GM13976 (cell line): Measurements from ENCODE around the gene CLCNKA.
A peak's percentile ranks its signal among the peaks of the same experiment; 100 is the strongest.

ENCODE experiments used
- DNase-seq: peaks from one replicate; pipeline ENCODE4 v3.0.0; 2012; ENCODE audit warnings: low spot score
- in situ Hi-C: fragments of 300-500 bp; cut with MboI; formaldehyde crosslinking; loops from one replicate; pipeline ENCODE4 v1.12.0; 2022; ENCODE audit warnings: low sequenced_read_pairs, mixed read lengths, inconsistent platforms; ENCODE audit not compliant: unreplicated experiment
- TF ChIP-seq, protein P1 (sequence below): IDR thresholded peaks from 2 replicates; pipeline ENCODE4 v1.5.1; 2012; ENCODE audit warnings: borderline replicate concordance, mild to moderate bottlenecking; ENCODE audit not compliant: insufficient read depth; ENCODE audit errors: extremely low read depth, missing control alignments, control extremely low read depth

Gene CLCNKA

GRCh38 chr1:16077406-16078245 is 55.8 kb downstream of the CLCNKA start:
- in situ Hi-C loops: loop anchor here (25.0 kb wide), 1 partner anchor 285 kb away; the partner anchor contains the start of genes FBXO42 and SZRD1
- TF ChIP-seq, protein P1, sequence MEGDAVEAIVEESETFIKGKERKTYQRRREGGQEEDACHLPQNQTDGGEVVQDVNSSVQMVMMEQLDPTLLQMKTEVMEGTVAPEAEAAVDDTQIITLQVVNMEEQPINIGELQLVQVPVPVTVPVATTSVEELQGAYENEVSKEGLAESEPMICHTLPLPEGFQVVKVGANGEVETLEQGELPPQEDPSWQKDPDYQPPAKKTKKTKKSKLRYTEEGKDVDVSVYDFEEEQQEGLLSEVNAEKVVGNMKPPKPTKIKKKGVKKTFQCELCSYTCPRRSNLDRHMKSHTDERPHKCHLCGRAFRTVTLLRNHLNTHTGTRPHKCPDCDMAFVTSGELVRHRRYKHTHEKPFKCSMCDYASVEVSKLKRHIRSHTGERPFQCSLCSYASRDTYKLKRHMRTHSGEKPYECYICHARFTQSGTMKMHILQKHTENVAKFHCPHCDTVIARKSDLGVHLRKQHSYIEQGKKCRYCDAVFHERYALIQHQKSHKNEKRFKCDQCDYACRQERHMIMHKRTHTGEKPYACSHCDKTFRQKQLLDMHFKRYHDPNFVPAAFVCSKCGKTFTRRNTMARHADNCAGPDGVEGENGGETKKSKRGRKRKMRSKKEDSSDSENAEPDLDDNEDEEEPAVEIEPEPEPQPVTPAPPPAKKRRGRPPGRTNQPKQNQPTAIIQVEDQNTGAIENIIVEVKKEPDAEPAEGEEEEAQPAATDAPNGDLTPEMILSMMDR: no peak
- DNase-seq: no peak

- DNase-seq: peak; percentile 87
- TF ChIP-seq, protein P1: peak; percentile 83
- in situ Hi-C loops: loop anchor here (25.0 kb wide), 1 partner anchor 283 kb away; the partner anchor contains the start of genes FBXO42 and SZRD1
Measured at GRCh38 chr1:16078925-16079656, 57.3 kb downstream of the CLCNKA start.

- DNase-seq: no peak
- TF ChIP-seq, protein P1: no peak
- in situ Hi-C loops: loop anchor here (5.0 to 25.0 kb wide), 2 partner anchors 107 to 282 kb away; partner anchors contain the start of genes FBXO42 and SZRD1
Measured at GRCh38 chr1:16080422-16081150, 58.8 kb downstream of the CLCNKA start.

DNA sequence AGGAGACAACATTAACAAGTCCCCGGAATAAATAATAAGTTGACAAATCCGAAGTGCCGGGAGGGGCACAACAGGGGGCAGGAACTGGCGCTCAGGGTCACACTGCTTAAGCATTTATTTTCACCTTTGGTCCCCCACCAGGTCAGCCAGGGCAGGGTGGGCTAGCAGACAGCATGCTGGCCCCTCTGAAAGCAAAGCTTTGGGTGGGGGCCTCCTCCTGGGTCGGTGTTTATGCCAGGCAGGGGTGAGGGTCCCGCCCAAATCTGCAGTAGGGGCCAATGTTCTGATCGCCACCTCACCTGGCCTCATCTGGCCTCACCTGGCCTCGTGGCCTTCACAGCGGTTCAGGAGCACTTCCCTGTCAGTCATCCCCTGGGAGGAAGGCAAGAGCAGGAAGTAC is 59.8 kb downstream of the CLCNKA start:
- in situ Hi-C loops: loop anchor here (5.0 to 25.0 kb wide), 2 partner anchors 106 to 281 kb away; partner anchors contain the start of genes FBXO42 and SZRD1
- DNase-seq: no peak
- TF ChIP-seq, protein P1: no peak

GRCh38 chr1:16082283-16083038 is 60.6 kb downstream of the CLCNKA start:
- peak; percentile 86 for DNase-seq
- TF ChIP-seq, protein P1: peak; percentile 74
- in situ Hi-C loops: loop anchor here (5.0 to 25.0 kb wide), 2 partner anchors 105 to 280 kb away; partner anchors contain the start of genes FBXO42 and SZRD1
